CD1c-positive myeloid dendritic cell (primary cell): ENCODE results near the gene TNFAIP6.
A peak's percentile ranks its signal among the peaks of the same experiment; 100 is the strongest.

Experiments used
- DNase-seq: peaks from one replicate; pipeline ENCODE4 v3.0.0-alpha.2; 2016; ENCODE audit errors: extremely low spot score

The TNFAIP6 gene

GRCh38 chr2:151359768-151360461, 2.5 kb downstream of the TNFAIP6 start:
- no peak for DNase-seq

DNA sequence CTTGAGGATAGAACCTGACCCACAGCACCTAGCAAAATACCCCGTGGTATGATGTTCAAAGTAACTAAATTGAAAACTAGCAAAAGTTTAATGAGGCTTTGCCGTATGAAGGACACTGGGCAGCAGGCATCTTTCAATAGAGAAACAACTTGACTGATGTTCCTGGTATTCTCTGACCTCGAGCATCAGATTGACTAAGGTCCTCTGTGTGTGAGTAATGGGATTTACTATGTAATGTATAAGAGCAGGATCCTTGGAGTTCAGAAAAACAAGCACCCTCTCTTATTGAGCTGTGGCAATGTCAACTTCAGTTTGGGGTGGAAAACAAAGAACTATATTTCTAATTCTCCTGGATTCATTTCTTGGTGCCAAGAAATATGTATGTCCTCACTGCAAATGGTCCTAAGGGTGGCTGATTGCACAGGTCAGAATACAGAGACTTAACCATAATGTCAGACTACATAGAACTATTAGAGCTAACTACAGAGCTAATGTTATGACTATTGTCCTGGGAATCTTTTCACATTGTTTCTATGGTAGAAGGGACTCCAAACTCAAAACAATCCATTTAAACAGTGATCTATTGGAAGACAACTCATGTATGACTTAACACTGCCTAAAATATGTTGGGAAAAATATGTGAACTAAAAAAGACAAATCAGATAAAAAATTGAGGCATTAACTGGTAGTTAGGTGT, 4.4 kb downstream of the TNFAIP6 start:
- DNase-seq, result no peak

GRCh38 chr2:151363709-151364108, 6.3 kb downstream of the TNFAIP6 start:
- DNase-seq, result peak; percentile 79

DNA sequence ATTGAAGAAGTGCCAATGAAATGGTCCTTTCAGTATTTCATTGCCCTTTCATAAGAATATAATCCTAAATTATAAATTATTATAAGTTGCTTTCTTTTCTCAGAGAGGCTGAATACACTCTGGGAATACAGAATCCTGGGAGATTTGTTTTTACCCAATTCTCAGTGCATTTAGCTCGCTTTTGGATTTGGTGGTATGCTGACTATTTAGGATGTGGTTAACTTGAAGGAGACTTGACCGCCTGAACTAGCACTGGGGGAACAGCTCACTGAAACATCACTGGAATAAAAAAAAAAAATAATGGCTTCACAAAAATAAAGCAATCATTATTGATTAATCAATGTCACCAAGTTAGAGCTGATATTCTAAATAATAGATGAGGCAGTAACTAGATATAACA, 10.2 kb downstream of the TNFAIP6 start:
- DNase-seq, result no peak

GRCh38 chr2:151374436-151374835, 17.0 kb downstream of the TNFAIP6 start:
- peak; percentile 50 for DNase-seq

- DNase-seq, result no peak
Measured at GRCh38 chr2:151379169-151379568, 21.8 kb downstream of the TNFAIP6 start.

- no peak for DNase-seq
Measured at GRCh38 chr2:151380580-151381235, 23.3 kb downstream of the TNFAIP6 start.

DNA sequence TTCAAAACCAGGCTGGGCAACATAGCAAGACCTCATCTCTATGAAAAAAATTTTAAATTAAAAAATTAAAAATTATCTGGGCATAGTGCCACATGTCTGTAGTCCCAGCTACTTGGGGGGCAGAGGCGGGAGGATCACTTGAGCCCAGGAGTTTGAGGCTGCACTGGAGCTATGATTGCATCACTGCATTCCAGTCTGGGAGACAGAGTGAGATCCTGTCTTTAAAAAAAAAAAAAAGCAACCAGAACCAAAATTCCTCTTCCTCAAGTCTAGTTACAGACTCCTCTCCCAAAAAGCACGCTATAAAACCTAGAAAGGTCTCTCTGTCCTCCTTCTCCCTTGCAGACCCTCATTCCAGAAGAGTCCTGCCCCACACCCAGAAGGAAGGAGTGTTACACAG, 23.9 kb downstream of the TNFAIP6 start:
- DNase-seq, result no peak

DNA sequence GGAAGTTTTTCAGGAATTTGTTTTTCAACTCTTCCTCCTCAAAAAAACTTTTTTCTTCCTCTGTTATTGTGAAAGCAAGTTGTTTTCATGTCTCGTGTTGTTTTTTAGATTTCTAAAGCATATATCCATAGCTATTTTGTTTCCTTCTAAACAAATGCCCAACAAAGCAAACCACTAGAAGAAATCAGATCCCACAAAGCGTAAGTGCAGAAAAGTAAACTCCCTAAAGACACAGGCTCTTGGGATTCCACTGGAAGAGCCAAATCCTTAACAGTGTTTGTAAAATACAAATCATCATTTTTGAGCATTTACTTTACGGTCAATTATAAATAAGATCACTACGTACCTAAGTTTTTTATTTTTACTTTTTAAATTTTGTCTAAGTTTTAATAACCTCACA, 30.6 kb downstream of the TNFAIP6 start:
- no peak for DNase-seq

GRCh38 chr2:151391436-151391835, 34.0 kb downstream of the TNFAIP6 start:
- DNase-seq, result no peak

DNA sequence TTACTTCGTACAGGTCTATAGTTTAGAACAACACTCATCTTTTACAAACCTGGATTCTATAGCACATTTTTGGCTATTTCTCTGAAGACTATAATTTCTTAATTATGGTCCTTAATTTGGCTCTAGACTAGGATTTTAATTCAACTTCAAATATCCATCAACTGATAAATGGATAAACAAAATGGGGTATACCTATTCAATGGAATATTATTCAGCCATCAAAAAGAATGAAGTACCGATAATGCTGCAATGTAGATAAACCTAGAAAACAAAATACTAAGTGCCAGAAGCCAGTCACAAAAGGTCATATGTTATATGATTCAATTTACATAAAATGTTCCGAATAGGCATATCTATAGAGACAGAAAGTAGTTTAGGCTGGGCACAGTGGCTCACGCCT, 37.1 kb downstream of the TNFAIP6 start:
- DNase-seq, result no peak

GRCh38 chr2:151395509-151396374, 38.4 kb downstream of the TNFAIP6 start:
- DNase-seq, result no peak

- DNase-seq, result no peak
Measured at GRCh38 chr2:151399981-151400380, 42.6 kb downstream of the TNFAIP6 start.

- DNase-seq, result no peak
Measured at GRCh38 chr2:151401149-151401548, 43.8 kb downstream of the TNFAIP6 start.

DNA sequence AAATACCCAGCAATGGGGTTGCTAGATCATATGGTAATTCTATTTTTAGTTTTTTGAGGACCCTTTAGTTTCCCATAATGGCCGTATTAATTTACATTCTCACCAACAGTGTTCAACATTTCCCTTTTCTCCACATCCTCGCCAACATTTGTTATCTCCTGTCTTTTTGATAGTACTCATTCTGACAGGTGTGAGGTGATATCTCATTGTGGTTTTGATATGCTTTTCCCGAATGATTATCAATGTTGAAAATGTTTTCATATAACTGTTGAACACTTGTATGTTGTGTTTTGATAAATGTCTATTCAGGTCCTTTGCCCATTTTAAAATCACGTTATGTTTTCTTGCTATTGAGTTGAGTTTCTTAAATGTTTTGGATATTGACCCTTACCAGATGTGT, 46.5 kb downstream of the TNFAIP6 start:
- DNase-seq, result no peak

DNA sequence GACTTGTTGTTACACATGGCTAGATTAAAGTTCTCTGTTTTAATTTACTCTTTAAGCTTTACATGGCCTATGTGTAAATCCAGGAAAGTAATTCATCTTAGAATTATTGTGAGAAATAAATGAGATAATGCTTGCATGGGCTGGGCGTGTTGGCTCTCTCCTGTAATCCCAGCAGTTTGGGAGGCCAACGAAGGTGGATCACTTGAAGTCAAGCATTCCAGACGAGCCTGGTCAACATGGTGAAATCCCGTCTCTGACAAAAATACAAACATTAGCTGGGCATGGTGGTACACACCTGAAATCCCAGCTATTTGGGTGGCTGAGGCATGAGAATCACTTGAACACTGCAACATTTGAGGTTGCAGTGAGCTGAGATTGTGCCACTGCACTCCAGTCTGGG, 48.0 kb downstream of the TNFAIP6 start:
- no peak for DNase-seq

- DNase-seq, result no peak
Measured at GRCh38 chr2:151407281-151407680, 49.9 kb downstream of the TNFAIP6 start.

DNA sequence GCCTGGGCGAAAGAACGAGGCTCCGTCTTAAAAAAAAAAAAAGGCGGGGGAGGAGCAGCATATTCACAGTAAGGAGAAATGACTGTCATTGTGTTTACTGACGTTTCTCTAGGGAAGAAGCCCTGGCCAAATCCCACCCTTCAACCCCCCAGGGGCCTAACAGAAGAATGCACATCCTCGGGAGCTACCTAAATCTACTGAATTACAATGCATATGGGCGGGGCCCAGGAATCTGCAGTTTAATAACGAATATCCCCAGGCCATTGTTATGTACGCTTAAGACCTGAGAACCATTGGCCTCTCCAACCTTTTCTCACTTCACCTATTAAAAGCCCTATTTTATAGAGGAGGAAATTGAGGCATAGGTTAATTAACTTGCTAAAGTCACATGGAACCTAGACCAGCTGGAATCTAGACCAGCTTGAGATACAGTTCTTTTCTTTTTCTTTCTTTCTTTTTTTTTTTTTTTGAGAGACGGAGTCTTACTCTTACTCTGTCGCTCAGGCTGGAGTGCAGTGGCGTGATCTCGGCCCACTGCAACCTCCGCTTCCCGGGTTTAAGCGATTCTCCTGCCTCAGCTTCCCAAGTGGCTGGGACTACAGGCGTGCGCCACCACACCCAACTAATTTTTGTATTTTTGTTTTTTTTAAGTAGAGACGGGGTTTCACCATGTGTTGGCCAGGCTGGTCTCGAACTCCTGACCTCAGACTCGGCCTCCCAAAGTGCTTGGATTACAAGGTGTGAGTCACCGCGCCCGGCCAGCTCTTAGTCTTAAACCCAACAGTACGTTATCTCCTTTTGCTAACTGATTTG, 51.6 kb downstream of the TNFAIP6 start:
- DNase-seq, result no peak

DNA sequence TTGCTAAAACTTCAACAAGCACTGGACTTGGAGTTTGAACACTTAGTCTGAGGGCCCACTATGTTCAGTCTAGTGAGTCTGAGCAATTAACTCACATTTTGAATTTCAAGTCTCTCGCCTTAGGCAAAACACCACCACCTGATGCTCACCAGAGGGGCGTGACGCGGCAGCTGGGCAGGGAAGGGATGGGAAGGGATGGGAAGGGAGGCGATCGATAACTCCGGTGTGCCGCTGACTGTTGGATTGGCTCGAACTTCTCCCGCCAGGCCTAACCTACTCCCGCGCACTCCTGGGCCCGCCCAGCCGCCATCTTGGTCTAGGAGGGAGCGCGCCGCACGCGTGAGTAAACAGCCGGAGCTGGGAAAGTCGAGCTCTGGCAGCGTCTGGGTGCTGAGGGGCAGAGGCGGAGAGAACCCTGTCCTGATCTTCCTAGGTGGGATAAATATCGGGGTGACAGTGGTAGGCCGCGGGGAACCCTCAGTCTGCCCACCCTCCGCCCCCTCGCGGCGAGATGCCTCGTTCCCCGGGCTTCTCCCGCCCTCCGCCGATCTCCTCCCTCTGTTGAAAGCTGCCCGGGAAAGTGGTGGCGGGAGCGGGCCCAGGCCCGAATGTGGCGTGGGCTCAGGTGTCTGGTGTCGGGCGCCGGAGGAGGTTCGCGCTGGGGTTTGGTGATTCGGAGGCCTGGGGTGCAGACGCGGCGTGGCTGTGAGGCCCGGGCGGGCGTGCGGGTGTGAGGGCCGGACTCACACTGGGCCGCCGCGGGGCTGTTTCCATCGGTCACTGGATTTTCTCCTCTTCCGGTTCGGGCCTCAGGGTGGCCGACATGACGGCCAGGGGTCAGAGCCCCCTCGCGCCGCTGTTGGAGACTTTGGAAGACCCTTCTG, 52.5 kb downstream of the TNFAIP6 start, which contains the start of gene RIF1:
TSS of gene RIF1 (plus strand) at position 302 of the 884 bp plus-strand sequence. CDS start at position 824, 522 bp downstream.
- DNase-seq, result peak; percentile 85

DNA sequence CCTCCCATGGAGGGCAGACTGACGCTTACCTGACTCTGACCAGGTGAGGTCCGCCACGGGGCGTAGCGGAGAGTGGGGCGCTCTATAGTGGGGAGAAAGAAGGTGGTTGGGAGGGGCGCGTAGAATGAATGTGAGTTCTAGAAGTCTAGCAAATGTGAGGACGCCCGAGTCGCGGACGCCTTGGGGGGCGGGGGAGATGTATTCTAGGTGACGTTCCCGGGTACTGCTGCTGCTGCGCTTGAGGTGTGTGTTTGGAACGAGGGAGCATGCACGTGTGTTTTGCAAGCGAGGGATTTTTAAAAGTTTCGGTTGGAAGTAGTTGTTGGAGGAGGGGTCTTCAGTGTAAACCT, 53.1 kb downstream of the TNFAIP6 start:
- DNase-seq, result no peak
